ENCODE measurements around the gene NARS2. TPM values are rescaled to one million over a fixed set of nuclear protein-coding genes. Genes with fewer than 3 reads are reported as not detected.

The NARS2 gene, protein sequence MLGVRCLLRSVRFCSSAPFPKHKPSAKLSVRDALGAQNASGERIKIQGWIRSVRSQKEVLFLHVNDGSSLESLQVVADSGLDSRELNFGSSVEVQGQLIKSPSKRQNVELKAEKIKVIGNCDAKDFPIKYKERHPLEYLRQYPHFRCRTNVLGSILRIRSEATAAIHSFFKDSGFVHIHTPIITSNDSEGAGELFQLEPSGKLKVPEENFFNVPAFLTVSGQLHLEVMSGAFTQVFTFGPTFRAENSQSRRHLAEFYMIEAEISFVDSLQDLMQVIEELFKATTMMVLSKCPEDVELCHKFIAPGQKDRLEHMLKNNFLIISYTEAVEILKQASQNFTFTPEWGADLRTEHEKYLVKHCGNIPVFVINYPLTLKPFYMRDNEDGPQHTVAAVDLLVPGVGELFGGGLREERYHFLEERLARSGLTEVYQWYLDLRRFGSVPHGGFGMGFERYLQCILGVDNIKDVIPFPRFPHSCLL
- 16.0 to 21.3 TPM (median 16.8 TPM) in 5 replicates for total RNA-seq (2022; extraction: Qiagen RNA extraction)

DNA sequence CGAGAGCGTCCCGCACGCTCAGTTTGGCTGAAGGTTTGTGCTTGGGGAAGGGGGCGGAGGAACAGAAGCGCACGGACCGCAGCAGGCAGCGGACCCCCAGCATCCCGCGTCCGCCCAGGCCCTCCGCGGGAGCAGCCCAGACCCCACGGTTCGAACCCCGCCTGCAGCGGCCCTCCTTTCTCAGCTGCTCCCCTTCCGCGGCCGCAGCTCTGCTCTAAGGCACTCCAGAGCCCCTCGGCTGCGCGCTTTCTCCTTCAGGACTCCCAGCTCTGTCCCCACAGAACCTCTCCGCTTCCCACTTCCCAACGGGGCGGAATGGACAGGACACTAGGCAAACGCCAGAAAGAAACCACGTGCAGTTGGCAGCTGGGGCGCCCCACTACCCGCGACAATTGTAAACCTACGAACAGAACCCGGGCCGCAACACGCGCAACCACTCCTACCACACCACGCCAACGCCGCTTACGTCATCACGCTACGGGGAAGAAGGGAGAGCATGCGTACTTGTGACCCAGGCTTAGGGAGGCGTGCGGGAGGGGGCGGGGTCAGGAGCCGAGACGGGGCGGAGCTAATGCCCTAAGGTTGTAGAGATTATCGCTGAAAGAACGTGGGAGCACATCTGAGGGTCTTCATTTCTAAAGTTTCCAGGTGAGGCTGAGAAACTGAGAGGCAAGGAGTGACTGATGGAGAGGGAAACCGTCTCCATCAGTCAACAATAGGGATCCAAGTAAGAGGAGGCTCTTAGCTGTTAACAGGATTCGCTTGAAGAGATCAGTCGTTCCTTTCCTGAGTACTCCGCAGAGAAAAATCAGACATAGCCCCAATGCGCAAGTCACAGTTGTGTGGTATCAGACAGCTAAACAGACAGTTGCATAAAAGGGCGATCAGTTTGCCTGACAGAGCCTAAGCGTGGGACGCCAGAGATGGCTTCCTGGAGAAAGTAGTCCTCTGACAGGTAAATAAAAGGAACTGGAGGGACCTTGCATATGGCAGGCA is at the start of gene NARS2:
TSS of gene NARS2 (minus strand) at position 479 of the 996 bp plus-strand sequence. CDS start at position 103, 376 bp downstream.

GRCh38 chr11:78417175-78417887 is 157.3 kb downstream of the NARS2 start, which contains the start of gene GAB2:
Gene GAB2 (minus strand): TSS chr11:78417820. CDS start chr11:78417720, 100 bp downstream.

Other genes with a start within 250 kb of the NARS2 start
- gene GAB2, start 157.0 kb downstream of the NARS2 start, total RNA-seq (2022; extraction: Qiagen RNA extraction): 3.4 to 5.5 TPM (median 4.6 TPM) in 5 replicates